Astrocyte (in vitro differentiated cells and primary cell): ENCODE measurements around the gene ARF1. TPM values are rescaled to one million over a fixed set of nuclear protein-coding genes. Genes with fewer than 3 reads are reported as not detected.

Experiments used
- DNase-seq: peaks from one replicate; pipeline ENCODE4 v3.0.0-alpha.2; 2010; ENCODE audit warnings: low read depth
- FAIRE-seq: peaks from 2 replicates; lab custom pipeline; 2011; peaks lifted over from hg19 to GRCh38; lab: Jason Lieb, UNC
- H2AFZ ChIP-seq: 2 replicates; pipeline ENCODE4 v1.6.0; 2012; ENCODE audit warnings: low read depth, low read length, inconsistent platforms
- H3K27ac ChIP-seq: 2 replicates; pipeline ENCODE4 v1.5.1; 2011; ENCODE audit warnings: low read depth, low read length, inconsistent platforms
- H3K27me3 ChIP-seq: 2 replicates; pipeline ENCODE4 v1.6.0; 2011; ENCODE audit warnings: low read length, inconsistent platforms; ENCODE audit not compliant: insufficient read depth
- H3K36me3 ChIP-seq: 2 replicates; pipeline ENCODE4 v1.5.1; 2011; ENCODE audit warnings: low read length, inconsistent platforms; ENCODE audit not compliant: insufficient read depth
- H3K4me1 ChIP-seq: 2 replicates; pipeline ENCODE4 v1.5.1; 2011; ENCODE audit warnings: low read length, inconsistent platforms; ENCODE audit not compliant: insufficient read depth
- H3K4me2 ChIP-seq: 2 replicates; pipeline ENCODE4 v1.6.0; 2012; ENCODE audit warnings: low read length, inconsistent platforms
- H3K4me3 ChIP-seq: 2 replicates; pipeline ENCODE4 v1.5.1; 2011; ENCODE audit warnings: low read depth, mild to moderate bottlenecking, low read length, inconsistent platforms; ENCODE audit not compliant: insufficient read depth
- H3K79me2 ChIP-seq: 2 replicates; pipeline ENCODE4 v1.6.0; 2012; ENCODE audit warnings: mild to moderate bottlenecking, low read length, inconsistent platforms; ENCODE audit not compliant: insufficient read depth
- H3K9ac ChIP-seq: 2 replicates; pipeline ENCODE4 v1.6.0; 2012; ENCODE audit warnings: mild to moderate bottlenecking, low read length, inconsistent platforms
- H3K9me3 ChIP-seq: 2 replicates; pipeline ENCODE4 v1.5.1; 2012; ENCODE audit warnings: low read depth, mild to moderate bottlenecking, low read length, inconsistent platforms; ENCODE audit not compliant: insufficient read depth
- H4K20me1 ChIP-seq: 2 replicates; pipeline ENCODE4 v1.6.0; 2012; ENCODE audit warnings: low read length, inconsistent platforms; ENCODE audit not compliant: insufficient read depth
- H3K27ac Mint-ChIP-seq: one replicate; pipeline ENCODE4 v1.8.0; 2021; ENCODE audit warnings: mild to moderate bottlenecking, mixed read lengths; ENCODE audit not compliant: unreplicated experiment
- H3K27me3 Mint-ChIP-seq: one replicate; pipeline ENCODE4 v1.8.0; 2021; ENCODE audit warnings: low read depth, mixed read lengths; ENCODE audit not compliant: unreplicated experiment
- H3K36me3 Mint-ChIP-seq: one replicate; pipeline ENCODE4 v1.8.0; 2021; ENCODE audit warnings: low read depth, mixed read lengths; ENCODE audit not compliant: unreplicated experiment
- H3K4me1 Mint-ChIP-seq: one replicate; pipeline ENCODE4 v1.8.0; 2021; ENCODE audit warnings: low read depth, mixed read lengths; ENCODE audit not compliant: unreplicated experiment
- H3K4me3 Mint-ChIP-seq: one replicate; pipeline ENCODE4 v1.8.0; 2021; ENCODE audit warnings: mild to moderate bottlenecking, moderate library complexity, mixed read lengths; ENCODE audit not compliant: unreplicated experiment
- H3K9me3 Mint-ChIP-seq: one replicate; pipeline ENCODE4 v1.8.0; 2021; ENCODE audit warnings: mild to moderate bottlenecking, mixed read lengths; ENCODE audit not compliant: unreplicated experiment
- EZH2 ChIP-seq: IDR thresholded peaks from 2 replicates; pipeline ENCODE4 v1.6.1; 2012; ENCODE audit warnings: mild to moderate bottlenecking, low read length, inconsistent platforms; ENCODE audit not compliant: insufficient read depth
- total RNA-seq: library from RNA; stranded (reverse); gene quantifications from 2 replicates; pipeline ENCODE4 v1.2.1, GENCODE V29; 2021
- TF ChIP-seq, protein P1 (sequence below): IDR thresholded peaks from 2 replicates; pipeline ENCODE4 v1.5.1; 2011; ENCODE audit warnings: low read depth, mild to moderate bottlenecking, inconsistent platforms, low read length, moderate library complexity; ENCODE audit not compliant: insufficient read depth

The ARF1 gene
- total RNA-seq, 1 donor from 2014 or later, result 431 TPM

DNA sequence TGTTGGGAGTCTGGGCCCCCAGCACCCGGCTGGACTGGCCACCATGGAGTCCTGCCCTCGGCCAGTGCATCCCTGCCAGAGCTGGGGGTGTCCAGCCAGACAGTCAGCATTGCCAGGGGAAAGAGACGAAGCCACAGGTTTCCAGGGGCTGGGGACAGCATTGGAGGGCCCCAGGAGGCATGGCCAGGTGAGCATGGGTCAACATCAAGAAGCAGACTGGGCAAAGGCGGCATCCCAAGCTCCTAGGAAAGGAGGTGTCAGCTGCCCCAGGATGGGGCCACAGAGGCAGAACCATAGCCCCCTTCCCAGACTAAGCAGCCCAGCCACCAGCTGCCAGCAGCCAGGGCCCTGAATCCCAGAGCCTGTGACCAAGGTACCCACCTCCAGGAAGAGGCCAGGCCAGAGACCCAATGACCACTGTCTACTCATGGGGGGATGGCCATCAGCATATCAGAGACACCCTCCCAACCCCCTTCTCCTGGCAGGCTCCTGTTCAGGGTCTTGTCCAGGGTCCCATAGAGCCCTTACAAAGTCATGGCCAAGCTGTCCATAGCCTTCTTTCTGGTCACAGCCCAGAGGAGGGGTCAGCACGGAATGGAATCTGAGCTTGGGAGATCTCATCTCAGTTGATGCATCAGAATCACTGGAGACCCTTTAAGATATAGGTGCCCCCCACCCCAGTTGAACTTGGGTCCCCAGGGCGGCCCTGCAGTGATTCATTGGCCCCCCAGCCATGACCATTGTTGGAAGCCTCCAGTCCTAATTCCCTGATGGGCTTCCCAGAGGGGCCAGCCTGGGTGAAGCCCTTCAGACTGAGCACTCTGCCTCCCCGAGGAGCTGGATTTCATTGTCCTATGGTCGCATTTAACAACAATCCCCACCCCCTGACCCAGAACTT, 43.3 kb upstream of the ARF1 start:
- H3K27ac Mint-ChIP-seq, result no peak overlapping the region
- Histone ChIP-seq H3K9ac (no peak overlapping the region), H3K4me1 (no peaks in the 10 kb centered on the region), H3K27me3 (peaks cover 15% of the 10 kb centered on the region), H3K36me3 (no peaks in the 10 kb centered on the region), H3K79me2 (no peaks in the 10 kb centered on the region), H3K9me3 (no peaks in the 10 kb centered on the region), H2AFZ (no peak overlapping the region), H4K20me1 (no peaks in the 10 kb centered on the region), H3K4me2 (no peak overlapping the region), H3K4me3 (no peak overlapping the region), H3K27ac (no peak overlapping the region)
- TF ChIP-seq EZH2, result no peak
- TF ChIP-seq, protein P1, sequence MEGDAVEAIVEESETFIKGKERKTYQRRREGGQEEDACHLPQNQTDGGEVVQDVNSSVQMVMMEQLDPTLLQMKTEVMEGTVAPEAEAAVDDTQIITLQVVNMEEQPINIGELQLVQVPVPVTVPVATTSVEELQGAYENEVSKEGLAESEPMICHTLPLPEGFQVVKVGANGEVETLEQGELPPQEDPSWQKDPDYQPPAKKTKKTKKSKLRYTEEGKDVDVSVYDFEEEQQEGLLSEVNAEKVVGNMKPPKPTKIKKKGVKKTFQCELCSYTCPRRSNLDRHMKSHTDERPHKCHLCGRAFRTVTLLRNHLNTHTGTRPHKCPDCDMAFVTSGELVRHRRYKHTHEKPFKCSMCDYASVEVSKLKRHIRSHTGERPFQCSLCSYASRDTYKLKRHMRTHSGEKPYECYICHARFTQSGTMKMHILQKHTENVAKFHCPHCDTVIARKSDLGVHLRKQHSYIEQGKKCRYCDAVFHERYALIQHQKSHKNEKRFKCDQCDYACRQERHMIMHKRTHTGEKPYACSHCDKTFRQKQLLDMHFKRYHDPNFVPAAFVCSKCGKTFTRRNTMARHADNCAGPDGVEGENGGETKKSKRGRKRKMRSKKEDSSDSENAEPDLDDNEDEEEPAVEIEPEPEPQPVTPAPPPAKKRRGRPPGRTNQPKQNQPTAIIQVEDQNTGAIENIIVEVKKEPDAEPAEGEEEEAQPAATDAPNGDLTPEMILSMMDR, result no peak
- peaks cover 49% of the 10 kb centered on the region for H3K27me3 Mint-ChIP-seq
- FAIRE-seq (no peak), DNase-seq (no peak)
- H3K36me3 Mint-ChIP-seq, result no peaks in the 10 kb centered on the region
- H3K9me3 Mint-ChIP-seq, result no peaks in the 10 kb centered on the region
- no peaks in the 10 kb centered on the region for H3K4me1 Mint-ChIP-seq
- no peak overlapping the region for H3K4me3 Mint-ChIP-seq

DNA sequence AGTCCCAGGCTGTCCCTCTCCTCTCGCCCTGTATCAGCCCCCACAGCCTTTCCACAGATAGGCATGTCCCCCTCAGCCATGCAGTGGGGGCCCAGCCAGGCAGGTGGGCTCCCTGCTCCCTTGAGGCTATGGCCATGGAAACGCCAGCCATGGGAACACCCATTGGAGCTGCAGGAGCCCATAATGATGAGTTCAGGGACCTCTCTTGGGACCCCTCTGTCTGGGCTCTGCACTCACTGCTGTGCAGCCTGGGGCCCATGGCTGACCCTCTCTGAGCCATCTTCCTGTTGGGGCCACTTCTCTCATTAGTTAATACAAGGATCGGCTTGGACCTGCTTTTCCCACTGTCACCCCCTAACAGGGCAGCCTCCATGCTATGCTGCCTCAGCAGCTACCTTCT, 42.5 kb upstream of the ARF1 start:
- Histone ChIP-seq H3K4me1 (no peaks in the 10 kb centered on the region), H3K27me3 (peaks cover 17% of the 10 kb centered on the region), H4K20me1 (no peaks in the 10 kb centered on the region), H3K9ac (no peak overlapping the region), H3K27ac (no peak overlapping the region), H3K36me3 (no peaks in the 10 kb centered on the region), H3K4me3 (no peak overlapping the region), H2AFZ (no peak overlapping the region), H3K9me3 (no peaks in the 10 kb centered on the region), H3K79me2 (no peaks in the 10 kb centered on the region), H3K4me2 (no peak overlapping the region)
- Mint-ChIP-seq H3K27me3 (peaks cover 51% of the 10 kb centered on the region), H3K36me3 (no peaks in the 10 kb centered on the region), H3K9me3 (no peaks in the 10 kb centered on the region), H3K4me3 (no peak overlapping the region), H3K4me1 (no peaks in the 10 kb centered on the region), H3K27ac (no peak overlapping the region)
- DNase-seq, result no peak
- TF ChIP-seq EZH2, result no peak
- TF ChIP-seq, protein P1, result no peak
- no peak for FAIRE-seq

DNA sequence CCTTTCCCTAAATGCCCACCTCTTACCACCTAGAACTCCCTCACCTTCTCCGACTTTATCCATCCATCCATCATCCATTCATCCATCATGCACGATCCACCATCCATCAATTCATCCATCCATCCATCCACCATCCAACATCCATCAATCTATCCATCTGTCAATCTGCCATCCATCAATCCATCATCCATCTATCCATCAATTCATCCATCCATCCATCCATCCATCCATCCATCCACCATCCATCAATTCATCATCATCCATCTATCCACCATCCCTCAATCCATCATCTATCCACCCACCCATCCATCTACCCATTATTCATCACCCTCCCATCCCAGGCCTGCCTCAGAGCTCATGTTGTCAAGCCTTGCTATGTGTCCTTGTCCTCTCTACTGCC, 41.2 kb upstream of the ARF1 start:
- no peaks in the 10 kb centered on the region for H3K9me3 Mint-ChIP-seq
- Histone ChIP-seq H3K27ac (no peak overlapping the region), H4K20me1 (no peaks in the 10 kb centered on the region), H3K36me3 (no peaks in the 10 kb centered on the region), H3K4me3 (no peak overlapping the region), H3K9ac (no peak overlapping the region), H3K4me2 (no peak overlapping the region), H3K79me2 (no peaks in the 10 kb centered on the region), H2AFZ (no peak overlapping the region), H3K4me1 (no peaks in the 10 kb centered on the region), H3K27me3 (peaks cover 14% of the 10 kb centered on the region), H3K9me3 (no peaks in the 10 kb centered on the region)
- H3K27me3 Mint-ChIP-seq, result peaks cover 54% of the 10 kb centered on the region
- TF ChIP-seq, protein P1, result no peak
- no peak for TF ChIP-seq EZH2
- H3K27ac Mint-ChIP-seq, result no peak overlapping the region
- H3K4me3 Mint-ChIP-seq, result no peak overlapping the region
- FAIRE-seq, result no peak
- H3K4me1 Mint-ChIP-seq, result no peaks in the 10 kb centered on the region
- no peaks in the 10 kb centered on the region for H3K36me3 Mint-ChIP-seq
- no peak for DNase-seq
